OCI-LY3 (cell line): ENCODE results near the gene SAMD4A.
A peak's percentile ranks its signal among the peaks of the same experiment; 100 is the strongest.

ENCODE experiments used
- H2AFZ ChIP-seq: fragments of 200-600, 300-600 bp; shearing (Covaris generic); 2 replicates; pipeline ENCODE4 v1.6.0; 2014; ENCODE audit warnings: antibody characterized with exemption, low read depth, low read length
- H3K27ac ChIP-seq: fragments of 200-600, 300-600 bp; sonication (generic); 2 replicates; pipeline ENCODE4 v1.5.1; 2014; ENCODE audit warnings: mild to moderate bottlenecking, low read length, moderate library complexity, mixed read lengths
- H3K27me3 ChIP-seq: fragments of 200-600, 300-600 bp; sonication (generic); 2 replicates; pipeline ENCODE4 v1.6.1; 2014; ENCODE audit warnings: low read depth, low read length, mixed read lengths
- H3K36me3 ChIP-seq: fragments of 200-600, 300-600 bp; sonication (generic); replicated peaks from 2 replicates; pipeline ENCODE3; 2014; ENCODE audit warnings: low read depth, low read length, mixed read lengths
- H3K4me1 ChIP-seq: fragments of 300-600, 200-600 bp; sonication (generic); 2 replicates; pipeline ENCODE4 v1.6.1; 2014; ENCODE audit warnings: low read length, mixed read lengths
- H3K4me2 ChIP-seq: fragments of 200-600, 300-600 bp; sonication (generic); 2 replicates; pipeline ENCODE4 v1.6.1; 2014; ENCODE audit warnings: low read length, mixed read lengths
- H3K4me3 ChIP-seq: fragments of 300-600, 200-600 bp; sonication (generic); 2 replicates; pipeline ENCODE4 v1.5.1; 2014; ENCODE audit warnings: antibody characterized with exemption, mild to moderate bottlenecking, low read length, moderate library complexity
- H3K79me2 ChIP-seq: fragments of 300-600, 200-600 bp; shearing (Covaris generic); 2 replicates; pipeline ENCODE4 v1.6.1; 2014; ENCODE audit warnings: mild to moderate bottlenecking, low read length, mixed read lengths
- H3K9ac ChIP-seq: fragments of 300-600, 200-600 bp; shearing (Covaris generic); 2 replicates; pipeline ENCODE4 v1.6.0; 2014; ENCODE audit warnings: mild to moderate bottlenecking, low read length, moderate library complexity
- H3K9me3 ChIP-seq: fragments of 200-600, 300-600 bp; shearing (Covaris generic); 2 replicates; pipeline ENCODE4 v1.6.1; 2014; ENCODE audit warnings: low read length, mixed read lengths; ENCODE audit not compliant: insufficient read depth
- H4K20me1 ChIP-seq: fragments of 200-600, 300-600 bp; sonication (generic); 2 replicates; pipeline ENCODE4 v1.6.1; 2016; ENCODE audit warnings: low read length, mixed read lengths; ENCODE audit not compliant: insufficient read depth
- CTCF ChIP-seq: fragments of 200-600, 300-600 bp; sonication (generic); IDR thresholded peaks from 2 replicates; pipeline ENCODE4 v1.5.1; 2014; ENCODE audit warnings: antibody characterized with exemption, low read length, low read depth
- EZH2phosphoT487 ChIP-seq: fragments of 200-600 bp; shearing (Covaris generic); IDR thresholded peaks from 2 replicates; pipeline ENCODE4 v1.6.1; 2018; ENCODE audit warnings: antibody characterized with exemption, mixed run types, low read depth

SAMD4A gene

GRCh38 chr14:54642801-54643695, 76.1 kb downstream of the SAMD4A start:
- Histone ChIP-seq H3K79me2 (no peaks in the 10 kb centered on the region), H3K4me1 (no peaks in the 10 kb centered on the region), H3K4me3 (no peak overlapping the region), H3K27me3 (peaks cover 40% of the 10 kb centered on the region; the same call in 1 of the 2 replicates), H3K36me3 (no peaks in the 10 kb centered on the region), H3K4me2 (no peak overlapping the region), H3K9ac (no peak overlapping the region), H4K20me1 (no peaks in the 10 kb centered on the region), H2AFZ (no peak overlapping the region), H3K9me3 (no peaks in the 10 kb centered on the region), H3K27ac (no peak overlapping the region)
- TF ChIP-seq CTCF (peak; percentile 49), EZH2phosphoT487 (no peak)

DNA sequence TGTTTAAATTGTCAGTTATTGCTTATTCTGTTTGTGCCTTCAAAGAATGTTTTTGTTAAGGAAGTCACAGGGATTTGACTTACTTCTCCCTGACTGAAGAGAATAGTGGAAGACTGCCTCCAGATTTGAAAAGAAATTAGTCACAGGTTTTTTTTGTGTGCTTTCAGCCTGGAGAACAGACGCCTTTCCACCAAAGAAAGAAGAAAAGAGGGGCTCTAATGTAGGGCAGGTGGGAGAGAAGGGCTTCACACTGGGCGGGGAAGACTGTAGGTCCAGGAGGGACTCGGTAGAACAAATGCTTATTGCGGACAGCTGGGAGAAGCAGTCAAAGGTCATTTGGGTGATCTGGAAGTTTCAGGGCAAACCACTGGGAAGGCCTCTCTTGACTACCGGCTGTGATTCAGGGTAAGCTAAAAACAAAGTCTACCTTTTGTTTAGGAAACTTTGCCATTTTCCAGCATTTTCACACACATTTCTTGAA, 76.8 kb downstream of the SAMD4A start:
- Histone ChIP-seq H3K27me3 (peaks cover 47% of the 10 kb centered on the region), H2AFZ (no peak overlapping the region), H4K20me1 (no peaks in the 10 kb centered on the region), H3K4me3 (no peak overlapping the region), H3K4me2 (no peak overlapping the region), H3K36me3 (no peaks in the 10 kb centered on the region), H3K79me2 (no peaks in the 10 kb centered on the region), H3K9ac (no peak overlapping the region), H3K27ac (no peak overlapping the region), H3K4me1 (no peaks in the 10 kb centered on the region), H3K9me3 (no peaks in the 10 kb centered on the region)
- TF ChIP-seq CTCF (no peak), EZH2phosphoT487 (no peak)

DNA sequence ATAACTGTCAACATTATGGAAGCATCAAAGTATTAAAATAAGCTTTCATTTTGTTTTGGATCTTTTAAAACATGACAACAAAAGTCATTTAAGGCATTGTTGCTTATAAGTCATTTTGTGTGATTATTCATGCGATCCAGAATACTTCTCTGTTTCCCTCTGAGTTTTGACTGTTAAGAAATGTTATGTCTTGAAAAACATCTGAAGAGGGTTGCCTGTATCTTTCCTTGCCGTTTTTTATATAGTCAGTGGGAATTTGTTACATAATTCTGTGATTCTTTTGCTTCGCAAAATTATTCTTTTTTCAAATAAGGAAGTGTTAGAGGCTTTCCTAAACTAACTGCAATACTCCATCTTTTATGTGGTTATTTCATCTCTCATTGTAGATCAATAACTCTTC, 78.7 kb downstream of the SAMD4A start:
- no peaks in the 10 kb centered on the region for H4K20me1 ChIP-seq
- no peak overlapping the region for H2AFZ ChIP-seq
- no peak overlapping the region for H3K9ac ChIP-seq
- H3K4me3 ChIP-seq, result no peak overlapping the region
- no peaks in the 10 kb centered on the region for H3K36me3 ChIP-seq
- H3K4me2 ChIP-seq, result no peak overlapping the region
- H3K27me3 ChIP-seq, result peaks cover 60% of the 10 kb centered on the region
- no peak for TF ChIP-seq EZH2phosphoT487
- TF ChIP-seq CTCF, result no peak
- no peaks in the 10 kb centered on the region for H3K4me1 ChIP-seq
- no peaks in the 10 kb centered on the region for H3K79me2 ChIP-seq
- H3K9me3 ChIP-seq, result no peaks in the 10 kb centered on the region
- H3K27ac ChIP-seq, result no peak overlapping the region

DNA sequence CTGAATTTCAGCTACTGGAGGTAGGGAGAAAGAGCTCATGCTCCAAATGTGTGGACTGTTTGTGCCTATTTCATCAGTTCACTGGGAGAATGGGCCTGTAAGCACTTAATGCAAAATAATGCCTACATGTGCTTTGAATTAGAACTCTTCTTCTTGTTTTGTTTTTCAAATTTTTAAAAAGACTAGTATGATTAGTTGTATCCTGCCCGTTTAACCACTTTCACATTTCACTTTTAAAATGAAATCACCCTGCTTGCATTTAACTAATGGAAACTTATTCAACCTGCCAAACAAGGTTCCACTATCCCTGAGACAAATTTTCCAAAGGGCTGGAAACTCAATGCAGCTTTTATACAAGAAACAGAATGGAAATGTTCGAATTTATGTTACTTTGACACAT, 79.7 kb downstream of the SAMD4A start:
- H3K4me3 ChIP-seq, result no peak overlapping the region
- peaks cover 60% of the 10 kb centered on the region for H3K27me3 ChIP-seq
- no peaks in the 10 kb centered on the region for H4K20me1 ChIP-seq
- TF ChIP-seq EZH2phosphoT487, result no peak
- TF ChIP-seq CTCF, result no peak
- H3K4me2 ChIP-seq, result no peak overlapping the region
- no peaks in the 10 kb centered on the region for H3K9me3 ChIP-seq
- H3K9ac ChIP-seq, result no peak overlapping the region
- no peak overlapping the region for H3K27ac ChIP-seq
- no peaks in the 10 kb centered on the region for H3K79me2 ChIP-seq
- H3K4me1 ChIP-seq, result no peaks in the 10 kb centered on the region
- no peak overlapping the region for H2AFZ ChIP-seq
- no peaks in the 10 kb centered on the region for H3K36me3 ChIP-seq
